GM18498 (cell line): ENCODE data around the gene ATP2B1.

ENCODE experiments used
- ATAC-seq: cut with Tn5 transposase; IDR thresholded peaks from one replicate; pipeline ENCODE4 v1.9.1; 2021; ENCODE audit warnings: mild to moderate bottlenecking, moderate library complexity; ENCODE audit not compliant: unreplicated experiment

The ATP2B1 gene

GRCh38 chr12:89662623-89663022 is 46.0 kb downstream of the ATP2B1 start:
- ATAC-seq, result no peak

DNA sequence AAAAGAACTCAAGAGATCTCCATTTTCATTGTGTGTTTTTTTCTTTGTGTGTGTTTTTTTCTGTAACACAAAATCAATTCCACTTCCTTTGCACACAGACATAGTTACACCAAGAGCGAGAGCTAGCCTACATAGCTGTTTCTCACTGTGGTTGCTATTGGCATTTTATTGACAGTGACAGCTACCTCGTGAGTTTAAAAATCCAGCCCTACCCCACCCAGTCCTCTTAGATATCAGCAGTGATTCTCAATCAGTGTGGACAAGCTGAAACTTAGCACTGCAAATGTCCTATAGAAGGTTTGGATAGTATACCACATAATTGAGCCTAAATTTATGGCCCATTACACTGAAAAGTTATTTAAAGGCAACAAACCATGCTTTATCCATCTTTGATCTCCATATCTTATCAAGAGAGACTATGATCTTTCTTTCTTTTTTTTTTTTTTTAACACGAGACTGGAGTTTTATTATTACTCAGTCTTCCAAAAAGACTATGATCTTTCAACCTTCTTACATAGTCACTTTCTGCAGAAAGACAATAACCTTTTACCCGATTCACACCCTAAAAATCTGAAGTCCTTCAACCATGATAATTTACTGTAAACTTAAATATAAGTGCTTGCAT is 46.8 kb downstream of the ATP2B1 start:
- peak; percentile 44 for ATAC-seq

DNA sequence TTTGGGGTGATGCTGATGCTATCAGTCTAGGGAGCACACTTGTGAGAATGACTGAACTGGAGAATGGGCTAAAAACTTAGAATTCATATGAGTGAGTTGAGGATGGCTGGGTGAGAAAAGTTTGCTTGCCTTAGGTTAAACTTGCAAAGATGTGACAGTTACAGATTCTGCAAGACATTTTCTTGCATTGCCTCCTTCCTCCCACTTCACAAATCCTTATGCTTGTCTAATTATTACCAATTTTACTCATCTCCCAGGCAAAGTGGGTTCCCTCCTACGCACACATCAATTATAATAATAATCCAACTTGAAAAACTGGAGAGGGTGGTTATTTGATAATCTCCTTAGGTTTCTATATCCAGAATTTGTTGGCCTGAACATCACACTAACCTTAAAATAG is 50.9 kb downstream of the ATP2B1 start:
- ATAC-seq, result no peak

GRCh38 chr12:89657066-89657465 is 51.6 kb downstream of the ATP2B1 start:
- ATAC-seq, result no peak

- no peak for ATAC-seq
Observed at GRCh38 chr12:89655841-89656240, 52.8 kb downstream of the ATP2B1 start.

GRCh38 chr12:89651192-89651591 is 57.4 kb downstream of the ATP2B1 start:
- no peak for ATAC-seq

- ATAC-seq, result no peak
Observed at GRCh38 chr12:89650239-89650638, 58.4 kb downstream of the ATP2B1 start.

- ATAC-seq, result no peak
Observed at GRCh38 chr12:89649820-89650219, 58.8 kb downstream of the ATP2B1 start.

GRCh38 chr12:89649139-89649538 is 59.5 kb downstream of the ATP2B1 start:
- ATAC-seq, result no peak

DNA sequence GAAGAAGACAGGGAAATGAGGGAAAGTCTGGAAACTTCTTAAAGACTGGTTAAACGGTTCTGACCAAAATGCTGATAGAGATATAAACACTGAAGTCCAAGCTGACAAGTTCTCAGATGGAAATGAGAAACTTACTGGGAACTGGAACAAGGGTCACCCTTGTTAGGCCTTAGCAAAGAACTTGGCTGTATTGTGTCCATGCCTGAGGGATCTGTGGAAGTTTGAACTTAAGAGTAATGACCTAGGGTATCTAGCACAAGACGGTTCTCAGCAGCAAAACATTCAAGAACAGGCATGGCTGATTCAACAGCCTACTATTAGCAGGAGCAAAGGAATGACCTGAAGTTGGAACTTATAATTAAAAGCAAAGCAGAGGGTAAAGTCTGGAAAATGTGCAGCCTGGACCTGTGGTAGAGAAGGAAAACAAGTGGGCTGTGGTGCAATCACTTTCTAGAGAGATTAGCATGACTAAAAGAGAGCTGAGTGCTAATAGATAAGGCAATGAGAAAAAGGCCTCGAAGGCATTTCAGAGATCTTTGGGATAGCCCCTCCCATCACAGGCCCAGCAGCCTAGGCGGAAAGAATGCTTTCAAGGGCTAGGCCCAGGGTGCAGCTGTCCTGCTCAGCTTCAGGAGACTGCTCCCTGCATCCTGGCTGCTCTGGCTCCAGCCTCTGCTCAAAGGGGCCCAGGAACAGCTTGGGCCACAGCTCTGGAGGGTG is 60.3 kb downstream of the ATP2B1 start:
- ATAC-seq, result no peak

DNA sequence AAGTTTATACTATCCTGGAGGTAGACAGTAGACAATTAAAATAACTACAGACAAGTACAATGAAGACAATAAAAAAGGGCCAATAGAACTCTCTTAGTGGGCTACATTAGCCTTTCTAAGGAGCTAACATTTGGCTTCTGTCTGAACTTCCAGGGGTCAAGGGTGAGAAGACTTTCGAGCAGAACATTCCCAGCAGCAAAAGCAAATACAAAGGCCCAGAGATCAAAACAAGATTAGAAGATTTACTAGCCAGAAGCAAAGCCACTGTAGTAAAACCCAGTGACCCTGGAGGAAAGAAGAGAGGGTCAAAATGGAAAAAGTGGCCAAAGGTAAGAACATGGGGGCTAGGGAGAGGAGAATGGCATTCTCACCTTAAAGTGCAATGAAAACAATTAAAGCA is 63.2 kb downstream of the ATP2B1 start:
- ATAC-seq, result no peak

GRCh38 chr12:89642959-89643358 is 65.7 kb downstream of the ATP2B1 start:
- ATAC-seq, result no peak

DNA sequence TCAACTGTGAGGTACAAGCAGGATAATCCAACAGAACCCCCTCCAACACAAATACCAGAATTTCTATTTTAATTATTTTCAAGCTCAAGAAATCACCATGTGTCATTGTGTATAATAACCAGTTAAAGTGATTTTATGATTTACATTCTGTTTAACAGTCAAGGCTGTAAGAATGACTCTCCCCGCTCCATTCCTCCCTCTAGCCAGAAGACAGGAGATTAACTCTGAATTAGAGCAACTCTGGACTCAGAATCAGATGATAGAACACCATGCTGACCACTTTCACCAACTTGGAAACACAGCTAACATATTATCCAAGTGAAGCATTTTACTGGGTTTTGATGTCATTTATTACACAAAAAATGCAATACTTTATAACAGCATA is 71.9 kb downstream of the ATP2B1 start:
- ATAC-seq, result no peak

GRCh38 chr12:89636052-89636775 is 72.4 kb downstream of the ATP2B1 start:
- ATAC-seq, result no peak

- no peak for ATAC-seq
Observed at GRCh38 chr12:89634508-89634907, 74.1 kb downstream of the ATP2B1 start.

DNA sequence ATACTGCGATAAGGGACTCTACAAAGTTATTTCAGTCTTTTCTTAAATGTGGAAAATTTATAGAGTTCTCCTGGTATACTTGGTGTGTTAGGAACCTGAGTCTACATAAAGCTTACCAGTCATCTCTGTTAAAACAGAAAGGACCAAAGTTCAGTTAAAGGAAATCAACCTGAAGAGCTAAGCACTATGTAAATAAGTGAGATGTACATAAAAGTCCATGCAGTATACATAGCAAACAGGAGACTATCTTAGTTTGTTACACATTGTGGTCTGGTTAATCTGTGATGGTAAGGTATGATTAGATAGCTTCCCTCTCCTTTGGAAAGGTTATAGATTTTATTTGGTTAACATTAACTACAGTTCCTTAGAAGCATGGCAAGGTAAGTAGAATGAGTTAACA is 75.9 kb downstream of the ATP2B1 start:
- no peak for ATAC-seq

- no peak for ATAC-seq
Observed at GRCh38 chr12:89622115-89622514, 86.5 kb downstream of the ATP2B1 start.

GRCh38 chr12:89621521-89621920 is 87.1 kb downstream of the ATP2B1 start:
- no peak for ATAC-seq

DNA sequence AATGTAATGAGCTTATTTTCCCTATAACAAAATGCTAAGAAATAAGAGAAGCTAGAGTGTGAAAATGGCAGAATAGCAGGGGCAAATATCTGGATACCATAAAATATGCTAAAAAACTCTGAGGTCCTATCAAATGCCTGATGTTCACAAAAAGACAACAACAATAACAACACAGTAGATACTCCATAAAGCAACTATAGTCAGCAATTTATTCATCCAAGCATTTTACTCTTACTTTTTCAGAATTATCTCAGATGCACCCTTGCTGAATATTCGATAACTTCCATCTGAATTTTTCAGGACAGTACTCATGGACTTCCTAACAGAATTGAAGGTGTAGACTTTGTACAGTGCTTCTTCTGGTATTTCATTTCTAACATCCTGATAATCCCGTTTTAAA is 88.9 kb downstream of the ATP2B1 start:
- ATAC-seq, result no peak

DNA sequence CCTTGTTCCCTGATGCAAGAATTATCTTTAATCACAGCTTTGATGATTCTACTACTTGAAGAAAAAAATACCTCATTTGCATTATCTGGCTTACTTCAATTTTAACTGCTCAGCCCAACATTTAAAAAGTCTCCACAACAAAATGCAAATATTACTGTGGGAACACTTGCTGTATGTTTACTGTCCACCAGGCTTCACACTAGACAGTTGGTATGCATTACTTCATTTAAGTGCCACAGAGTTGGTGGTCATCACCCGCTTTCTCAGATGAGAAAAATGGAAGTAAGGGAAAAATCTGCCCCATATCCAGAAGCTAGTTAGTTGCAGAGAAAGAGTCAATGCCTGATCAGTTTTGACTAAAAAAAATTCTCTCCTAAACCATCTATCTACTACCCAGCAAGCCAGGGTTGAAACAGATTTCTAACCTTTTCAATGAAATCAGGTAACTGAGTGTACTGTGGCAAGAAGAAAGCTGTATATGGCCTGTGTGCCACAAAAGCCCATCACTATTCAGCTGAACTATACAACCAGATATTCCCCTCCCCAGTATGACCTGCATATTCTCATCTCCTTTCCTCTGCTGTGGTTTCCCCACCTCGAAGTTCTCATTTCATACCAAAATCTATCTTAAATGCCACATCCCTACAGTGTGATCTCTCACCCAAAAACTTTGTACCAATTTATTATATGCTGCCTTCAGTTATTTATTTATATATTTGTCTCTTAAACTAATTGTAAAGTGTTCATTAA is 90.3 kb downstream of the ATP2B1 start:
- ATAC-seq, result no peak

DNA sequence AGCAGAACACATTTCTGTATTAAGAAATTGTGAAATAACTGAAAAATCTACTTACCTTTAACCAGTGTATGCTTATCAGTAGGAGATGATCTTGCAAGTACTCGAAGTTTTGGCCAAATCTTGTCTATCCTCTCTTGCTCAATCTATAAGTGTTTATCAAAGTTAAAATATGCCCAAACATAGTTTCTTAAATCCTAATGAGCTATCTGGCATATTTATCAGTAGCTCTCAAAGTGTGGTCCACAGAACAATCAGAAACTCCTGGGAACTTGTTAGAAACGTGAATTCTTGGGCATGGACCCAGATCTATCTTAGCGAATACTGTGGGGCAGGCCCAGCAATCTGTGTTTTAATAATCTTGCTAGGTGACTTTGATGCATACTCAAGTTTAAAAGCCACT is 98.3 kb downstream of the ATP2B1 start:
- no peak for ATAC-seq
